Keratinocyte (primary cell): ENCODE measurements around the gene ZMYND19. TPM values are rescaled to one million over a fixed set of nuclear protein-coding genes. Genes with fewer than 3 reads are reported as not detected.

Experiments
- DNase-seq: peaks from one replicate; pipeline ENCODE4 v3.0.0-alpha.2; 2011; ENCODE audit warnings: low read depth, missing footprints, low spot score
- FAIRE-seq: peaks from 2 replicates; lab custom pipeline; 2011; peaks lifted over from hg19 to GRCh38; lab: Jason Lieb, UNC
- H2AFZ ChIP-seq: 2 replicates; pipeline ENCODE4 v1.6.0; 2012; ENCODE audit warnings: low read length, control low read depth, inconsistent platforms; ENCODE audit not compliant: control insufficient read depth
- H3K27ac ChIP-seq: 2 replicates; pipeline ENCODE4 v1.5.1; 2011; ENCODE audit warnings: low read length; ENCODE audit not compliant: control insufficient read depth, insufficient read depth
- H3K27me3 ChIP-seq: 3 replicates; pipeline ENCODE4 v1.6.0; 2011; ENCODE audit warnings: low read length; ENCODE audit not compliant: control insufficient read depth, insufficient read depth; ENCODE audit errors: extremely low read depth
- H3K36me3 ChIP-seq, 2 experiments: 2 replicates in 1 of 2; 3 replicates in 1 of 2; pipeline ENCODE4 v1.5.1; 2011; ENCODE audit warnings: low read length in 2 of 2, mild to moderate bottlenecking in 1 of 2; ENCODE audit not compliant: control insufficient read depth in 2 of 2, insufficient read depth in 2 of 2; ENCODE audit errors: extremely low read depth in 1 of 2
- H3K4me1 ChIP-seq: 3 replicates; pipeline ENCODE4 v1.5.1; 2011; ENCODE audit warnings: low read length; ENCODE audit not compliant: control insufficient read depth, insufficient read depth; ENCODE audit errors: extremely low read depth
- H3K4me2 ChIP-seq: 3 replicates; pipeline ENCODE4 v1.6.0; 2011; ENCODE audit warnings: low read depth, low read length; ENCODE audit not compliant: control insufficient read depth, insufficient read depth; ENCODE audit errors: extremely low read depth
- H3K4me3 ChIP-seq, 3 experiments: fragments of 200-600 bp in 1 of 3; sonication (generic) in 1 of 3; 2 replicates in 2 of 3; 3 replicates in 1 of 3; pipeline ENCODE4 v1.5.1; 2011 to 2016; ENCODE audit warnings: low read length in 3 of 3, mild to moderate bottlenecking in 3 of 3, control low read depth in 2 of 3, inconsistent platforms in 1 of 3, low read depth in 1 of 3, mixed read lengths in 1 of 3, mixed run types in 1 of 3, moderate library complexity in 1 of 3; ENCODE audit not compliant: control insufficient read depth in 2 of 3, insufficient read depth in 2 of 3; ENCODE audit errors: extremely low read depth in 1 of 3
- H3K79me2 ChIP-seq: 2 replicates; pipeline ENCODE4 v1.6.0; 2012; ENCODE audit warnings: low read length; ENCODE audit not compliant: control insufficient read depth, insufficient read depth
- H3K9ac ChIP-seq: 3 replicates; pipeline ENCODE4 v1.6.0; 2011; ENCODE audit warnings: low read length; ENCODE audit not compliant: control insufficient read depth, insufficient read depth; ENCODE audit errors: extremely low read depth
- H3K9me1 ChIP-seq: 3 replicates; pipeline ENCODE4 v1.6.0; 2011; ENCODE audit warnings: low read length; ENCODE audit not compliant: control insufficient read depth, insufficient read depth; ENCODE audit errors: extremely low read depth
- H3K9me3 ChIP-seq: 2 replicates; pipeline ENCODE4 v1.5.1; 2012; ENCODE audit warnings: low read depth, low read length; ENCODE audit not compliant: control insufficient read depth
- H4K20me1 ChIP-seq: 3 replicates; pipeline ENCODE4 v1.6.0; 2011; ENCODE audit warnings: low read length; ENCODE audit not compliant: control insufficient read depth, insufficient read depth; ENCODE audit errors: extremely low read depth
- CTCF ChIP-seq, 3 experiments: IDR thresholded peaks in 1 of 3; conservative IDR thresholded peaks in 1 of 3; optimal IDR thresholded peaks in 1 of 3; 2 replicates in 2 of 3; 3 replicates in 1 of 3; pipeline versions ENCODE3 to v1.5.1; 2011; ENCODE audit warnings: low read length in 3 of 3, mild to moderate bottlenecking in 3 of 3, moderate library complexity in 2 of 3, control low read depth in 1 of 3, inconsistent platforms in 1 of 3; ENCODE audit not compliant: insufficient read depth in 2 of 3; ENCODE audit errors: extremely low read depth in 1 of 3
- EZH2 ChIP-seq: IDR thresholded peaks from one replicate; pipeline ENCODE4 v1.6.1; 2012; ENCODE audit warnings: inconsistent platforms, mild to moderate bottlenecking, low read length, moderate library complexity
- dilution Hi-C: fragments of 300-500 bp; cut with MboI; formaldehyde crosslinking; loops from one replicate; pipeline ENCODE4 v1.7.0; 2020; ENCODE audit warnings: low sequenced_read_pairs; ENCODE audit not compliant: extremely low pct_ligation_motif_present
- polyA plus RNA-seq, 5 experiments: library from polyadenylated mRNA; depleted of rRNA in 3 of 5; stranded (reverse) in 3 of 5; stranded (forward) in 1 of 5; unstranded in 1 of 5; fragments of >200 nt; gene quantifications; 1 replicate in 1 of 5; 2 replicates in 3 of 5; 3 replicates in 1 of 5; pipeline versions ENCODE4 v1.2.1 to v1.2.3, GENCODE V29; 2011 to 2012; ENCODE audit warnings: missing spikeins in 2 of 5, low read depth in 1 of 5, low replicate concordance in 1 of 5

ZMYND19 gene
- polyA plus RNA-seq, 1 donor (not counting 4 experiments of a cell fraction or from before 2014, with no cell fraction given): 25.8 TPM

- Histone ChIP-seq H3K79me2 (peaks cover 6% of the 10 kb centered on the region), H3K36me3 (peaks cover 22 to 25% of the 10 kb centered on the region in 2 experiments), H3K4me1 (no peaks in the 10 kb centered on the region), H4K20me1 (no peaks in the 10 kb centered on the region), H3K4me3 (no peak overlapping the region), H3K9ac (no peak overlapping the region), H3K9me1 (no peaks in the 10 kb centered on the region), H3K27ac (no peak overlapping the region), H3K9me3 (no peaks in the 10 kb centered on the region), H3K4me2 (no peak overlapping the region), H2AFZ (no peak overlapping the region), H3K27me3 (no peaks in the 10 kb centered on the region)
- dilution Hi-C loops: no loop called here
- FAIRE-seq: no peak
- no peak for TF ChIP-seq CTCF (optimal IDR thresholded peaks at IDR 0.05 in 1 of 3, IDR thresholded peaks at IDR 0.05 in 1 of 3, conservative IDR thresholded peaks at IDR 0.05 in 1 of 3; ENCODE audit: extremely low read depth in 1 of 3, insufficient read depth in 2 of 3, low read length in 3 of 3)
- TF ChIP-seq EZH2: no peak
- DNase-seq: no peak
Measured at GRCh38 chr9:137564817-137565411, 25.4 kb downstream of the ZMYND19 start.

GRCh38 chr9:137564134-137564533, 26.2 kb downstream of the ZMYND19 start:
- TF ChIP-seq CTCF (optimal IDR thresholded peaks at IDR 0.05 in 1 of 3, IDR thresholded peaks at IDR 0.05 in 1 of 3, conservative IDR thresholded peaks at IDR 0.05 in 1 of 3; ENCODE audit: extremely low read depth in 1 of 3, insufficient read depth in 2 of 3, low read length in 3 of 3) (no peak), EZH2 (no peak)
- no peak overlapping the region for H3K27ac ChIP-seq
- H3K4me3 ChIP-seq: no peak overlapping the region
- H4K20me1 ChIP-seq: no peaks in the 10 kb centered on the region
- peaks cover 25 to 26% of the 10 kb centered on the region in 2 experiments for H3K36me3 ChIP-seq
- H3K79me2 ChIP-seq: peaks cover 2% of the 10 kb centered on the region
- no peaks in the 10 kb centered on the region for H3K9me3 ChIP-seq
- H3K4me1 ChIP-seq: no peaks in the 10 kb centered on the region
- no peaks in the 10 kb centered on the region for H3K9me1 ChIP-seq
- DNase-seq (no peak), FAIRE-seq (no peak)
- dilution Hi-C loops: no loop called here
- H3K4me2 ChIP-seq: no peak overlapping the region
- H3K27me3 ChIP-seq: no peaks in the 10 kb centered on the region
- no peak overlapping the region for H3K9ac ChIP-seq
- no peak overlapping the region for H2AFZ ChIP-seq
